ENCODE results near the gene MSL1.
A peak's percentile ranks its signal among the peaks of the same experiment; 100 is the strongest.

Gene MSL1

GRCh38 chr17:40087903-40088718, 33.7 kb upstream of the MSL1 start:
- peaks cover 19% of the 10 kb centered on the region for H3K4me1 Mint-ChIP-seq
- H3K27me3 Mint-ChIP-seq, result no peaks in the 10 kb centered on the region
- no peak overlapping the region for H3K4me3 Mint-ChIP-seq
- DNase-seq (no peak), ATAC-seq (no peak)
- no peaks in the 10 kb centered on the region for H3K9me3 Mint-ChIP-seq
- H3K27ac Mint-ChIP-seq, result peak overlapping the region; percentile 7 to 57

GRCh38 chr17:40089077-40089895, 32.5 kb upstream of the MSL1 start:
- DNase-seq, result no peak
- Mint-ChIP-seq H3K4me1 (peaks cover 25% of the 10 kb centered on the region), H3K27ac (peak overlapping the region in 1 of 2 donors; percentile 84), H3K4me3 (no peak overlapping the region), H3K9me3 (no peaks in the 10 kb centered on the region), H3K27me3 (no peaks in the 10 kb centered on the region)
- no peak for ATAC-seq

- peak overlapping the region; percentile 22 to 67 for H3K27ac Mint-ChIP-seq
- ATAC-seq (peak; percentile 24), DNase-seq (no peak)
- H3K9me3 Mint-ChIP-seq, result no peaks in the 10 kb centered on the region
- H3K27me3 Mint-ChIP-seq, result no peaks in the 10 kb centered on the region
- no peak overlapping the region for H3K4me3 Mint-ChIP-seq
- H3K4me1 Mint-ChIP-seq, result peaks cover 33% of the 10 kb centered on the region
Measured at GRCh38 chr17:40090237-40091119, 31.3 kb upstream of the MSL1 start.

GRCh38 chr17:40091691-40092397, 29.9 kb upstream of the MSL1 start:
- peaks cover 47% of the 10 kb centered on the region for H3K4me1 Mint-ChIP-seq
- H3K27me3 Mint-ChIP-seq, result no peaks in the 10 kb centered on the region
- H3K9me3 Mint-ChIP-seq, result no peaks in the 10 kb centered on the region
- no peak overlapping the region for H3K4me3 Mint-ChIP-seq
- ATAC-seq (no peak), DNase-seq (no peak)
- H3K27ac Mint-ChIP-seq, result peak overlapping the region in 1 of 2 donors; percentile 59

GRCh38 chr17:40092581-40092980, 29.2 kb upstream of the MSL1 start:
- DNase-seq (no peak), ATAC-seq (no peak)
- no peaks in the 10 kb centered on the region for H3K9me3 Mint-ChIP-seq
- H3K27me3 Mint-ChIP-seq, result no peaks in the 10 kb centered on the region
- H3K4me3 Mint-ChIP-seq, result no peak overlapping the region
- H3K4me1 Mint-ChIP-seq, result peaks cover 54% of the 10 kb centered on the region
- H3K27ac Mint-ChIP-seq, result no peak overlapping the region

- H3K4me1 Mint-ChIP-seq, result peaks cover 59% of the 10 kb centered on the region
- no peak for ATAC-seq
- H3K27me3 Mint-ChIP-seq, result no peaks in the 10 kb centered on the region
- H3K27ac Mint-ChIP-seq, result no peak overlapping the region
- no peak overlapping the region for H3K4me3 Mint-ChIP-seq
- no peak for DNase-seq
- no peaks in the 10 kb centered on the region for H3K9me3 Mint-ChIP-seq
Measured at GRCh38 chr17:40093005-40093579, 28.7 kb upstream of the MSL1 start.

GRCh38 chr17:40093580-40094201, 28.1 kb upstream of the MSL1 start:
- Mint-ChIP-seq H3K4me1 (peaks cover 65% of the 10 kb centered on the region), H3K27me3 (no peaks in the 10 kb centered on the region), H3K9me3 (no peaks in the 10 kb centered on the region), H3K4me3 (no peak overlapping the region), H3K27ac (peak overlapping the region in 1 of 2 donors; percentile 16)
- DNase-seq (no peak), ATAC-seq (no peak)

GRCh38 chr17:40094874-40095273, 26.9 kb upstream of the MSL1 start:
- Mint-ChIP-seq H3K9me3 (no peaks in the 10 kb centered on the region), H3K4me3 (no peak overlapping the region), H3K4me1 (peaks cover 77% of the 10 kb centered on the region), H3K27ac (no peak overlapping the region), H3K27me3 (no peaks in the 10 kb centered on the region)
- no peak for DNase-seq
- no peak for ATAC-seq

- no peaks in the 10 kb centered on the region for H3K27me3 Mint-ChIP-seq
- H3K4me1 Mint-ChIP-seq, result peaks cover 78% of the 10 kb centered on the region
- H3K9me3 Mint-ChIP-seq, result no peaks in the 10 kb centered on the region
- peak overlapping the region; percentile 15 to 37 for H3K27ac Mint-ChIP-seq
- DNase-seq, result no peak
- no peak for ATAC-seq
- peak overlapping the region; percentile 73 to 76 for H3K4me3 Mint-ChIP-seq
Measured at GRCh38 chr17:40095351-40095943, 26.3 kb upstream of the MSL1 start.

GRCh38 chr17:40095944-40096791, 25.6 kb upstream of the MSL1 start:
- H3K27ac Mint-ChIP-seq, result peak overlapping the region; percentile 20 to 89
- DNase-seq, result peak; percentile 80 to 93
- H3K4me3 Mint-ChIP-seq, result peak overlapping the region; percentile 73 to 76
- no peaks in the 10 kb centered on the region for H3K9me3 Mint-ChIP-seq
- H3K27me3 Mint-ChIP-seq, result no peaks in the 10 kb centered on the region
- ATAC-seq, result peak; percentile 90
- peaks cover 81% of the 10 kb centered on the region for H3K4me1 Mint-ChIP-seq

GRCh38 chr17:40097087-40097486, 24.7 kb upstream of the MSL1 start:
- ATAC-seq, result no peak
- Mint-ChIP-seq H3K4me1 (peaks cover 85% of the 10 kb centered on the region), H3K27ac (peak overlapping the region; percentile 66 to 89), H3K9me3 (no peaks in the 10 kb centered on the region), H3K27me3 (no peaks in the 10 kb centered on the region), H3K4me3 (peak overlapping the region; percentile 73 to 76)
- no peak for DNase-seq

- no peaks in the 10 kb centered on the region for H3K9me3 Mint-ChIP-seq
- H3K27me3 Mint-ChIP-seq, result no peaks in the 10 kb centered on the region
- H3K27ac Mint-ChIP-seq, result peak overlapping the region; percentile 8 to 94
- DNase-seq (no peak), ATAC-seq (no peak)
- H3K4me1 Mint-ChIP-seq, result peaks cover 94% of the 10 kb centered on the region
- H3K4me3 Mint-ChIP-seq, result peak overlapping the region; percentile 82 to 84
Measured at GRCh38 chr17:40097931-40098845, 23.6 kb upstream of the MSL1 start.
